ENCODE data around the gene PIK3R6.
"Not testable (repeated sequence)": the region's sequence is repeated elsewhere in the genome, so short reads cannot be mapped to it uniquely, and the experiment has no call there.

The PIK3R6 gene

GRCh38 chr17:8872036-8872704, 4.7 kb upstream of the PIK3R6 start:
- no peak for DNase-seq

- DNase-seq, result no peak
These were observed 3.7 kb upstream of the PIK3R6 start for GRCh38 chr17:8871081-8871581.

GRCh38 chr17:8870406-8871040, 3.0 kb upstream of the PIK3R6 start:
- no peak for DNase-seq

GRCh38 chr17:8869114-8869815, 1.8 kb upstream of the PIK3R6 start:
- no peak for DNase-seq

- DNase-seq, result no peak
These were observed 1.1 kb upstream of the PIK3R6 start for GRCh38 chr17:8868529-8868951.

GRCh38 chr17:8868092-8868491, 618 bp upstream of the PIK3R6 start:
- no peak for DNase-seq

GRCh38 chr17:8865811-8866210, 1.7 kb downstream of the PIK3R6 start:
- no peak for DNase-seq

GRCh38 chr17:8865385-8865784, 2.1 kb downstream of the PIK3R6 start:
- DNase-seq, result no peak

GRCh38 chr17:8862213-8863056, 5.0 kb downstream of the PIK3R6 start:
- DNase-seq, result no peak

- DNase-seq, result no peak
These were observed 5.8 kb downstream of the PIK3R6 start for GRCh38 chr17:8861495-8862181.

- no peak for DNase-seq
These were observed 7.6 kb downstream of the PIK3R6 start for GRCh38 chr17:8859804-8860430.

- no peak for DNase-seq
These were observed 8.3 kb downstream of the PIK3R6 start for GRCh38 chr17:8859027-8859803.

- DNase-seq, result no peak
These were observed 9.6 kb downstream of the PIK3R6 start for GRCh38 chr17:8857919-8858318.

- DNase-seq, result no peak
These were observed 10.5 kb downstream of the PIK3R6 start for GRCh38 chr17:8856869-8857575.

- DNase-seq, result not testable (repeated sequence)
These were observed 11.3 kb downstream of the PIK3R6 start for GRCh38 chr17:8856205-8856603.

- no peak for DNase-seq
These were observed 11.8 kb downstream of the PIK3R6 start for GRCh38 chr17:8855477-8856204.

GRCh38 chr17:8851600-8851999, 15.9 kb downstream of the PIK3R6 start:
- DNase-seq, result no peak

- DNase-seq, result no peak
These were observed 18.0 kb downstream of the PIK3R6 start for GRCh38 chr17:8849311-8850041.

GRCh38 chr17:8847891-8848290, 19.6 kb downstream of the PIK3R6 start:
- DNase-seq, result no peak
